Neural crest cell (in vitro differentiated cells): ENCODE results near the gene C1R. TPM values are rescaled to one million over a fixed set of nuclear protein-coding genes. Genes with fewer than 3 reads are reported as not detected.
A peak's percentile ranks its signal among the peaks of the same experiment; 100 is the strongest.

ENCODE experiments used
- DNase-seq: peaks from one replicate; pipeline ENCODE4 v3.0.0; 2021; ENCODE audit warnings: low read depth, mixed read lengths, low spot score
- H3K27ac Mint-ChIP-seq: one replicate; pipeline ENCODE4 v1.8.0; 2021; ENCODE audit warnings: mild to moderate bottlenecking, mixed read lengths; ENCODE audit not compliant: unreplicated experiment
- H3K27me3 Mint-ChIP-seq: 2 replicates; pipeline ENCODE4 v1.8.0; 2021; ENCODE audit warnings: low read depth, mild to moderate bottlenecking, mixed read lengths
- H3K36me3 Mint-ChIP-seq: 2 replicates; pipeline ENCODE4 v1.8.0; 2021; ENCODE audit warnings: low read depth, mild to moderate bottlenecking, mixed read lengths
- H3K4me1 Mint-ChIP-seq: 2 replicates; pipeline ENCODE4 v1.8.0; 2021; ENCODE audit warnings: mixed read lengths
- H3K4me3 Mint-ChIP-seq: one replicate; pipeline ENCODE4 v1.8.0; 2021; ENCODE audit warnings: mild to moderate bottlenecking, mixed read lengths
- H3K9me3 Mint-ChIP-seq: 2 replicates; pipeline ENCODE4 v1.8.0; 2021; ENCODE audit warnings: mixed read lengths
- total RNA-seq: library from RNA; stranded (reverse); gene quantifications from 2 replicates; pipeline ENCODE4 v1.2.1, GENCODE V29; 2021
- TF ChIP-seq, protein P1 (sequence below): fragments of 200-600 bp; sonication (generic); conservative IDR thresholded peaks from 2 replicates; pipeline ENCODE4 v1.5.0; 2021; ENCODE audit warnings: antibody characterized with exemption, mild to moderate bottlenecking

Gene C1R
- total RNA-seq, 1 donor from 2014 or later, result 4.0 TPM

DNA sequence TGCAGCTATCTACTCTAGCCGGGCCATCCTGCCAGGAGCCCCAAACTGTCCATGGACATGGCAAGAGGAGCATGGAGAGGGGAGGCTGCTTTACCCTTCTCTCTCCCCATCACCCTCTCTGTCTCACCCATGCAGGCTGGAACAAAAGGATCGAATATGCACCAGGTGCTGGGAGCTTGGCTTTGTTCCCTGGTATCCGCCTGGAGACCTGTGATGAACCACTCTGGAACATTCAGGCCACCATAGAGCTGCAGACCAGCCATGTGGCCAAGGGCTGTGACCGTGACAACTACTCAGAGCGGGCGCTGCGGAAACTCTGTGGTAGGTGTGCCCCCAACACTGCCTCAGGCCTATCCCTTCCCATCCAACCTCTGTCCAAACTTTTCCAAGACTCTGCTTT lies 43.8 kb upstream of the C1R start:
- Mint-ChIP-seq H3K27ac (no peak overlapping the region), H3K36me3 (peaks cover 9% of the 10 kb centered on the region), H3K9me3 (no peaks in the 10 kb centered on the region), H3K27me3 (peaks cover under 1% of the 10 kb centered on the region), H3K4me3 (no peak overlapping the region), H3K4me1 (peaks cover 23% of the 10 kb centered on the region)
- TF ChIP-seq, protein P1, sequence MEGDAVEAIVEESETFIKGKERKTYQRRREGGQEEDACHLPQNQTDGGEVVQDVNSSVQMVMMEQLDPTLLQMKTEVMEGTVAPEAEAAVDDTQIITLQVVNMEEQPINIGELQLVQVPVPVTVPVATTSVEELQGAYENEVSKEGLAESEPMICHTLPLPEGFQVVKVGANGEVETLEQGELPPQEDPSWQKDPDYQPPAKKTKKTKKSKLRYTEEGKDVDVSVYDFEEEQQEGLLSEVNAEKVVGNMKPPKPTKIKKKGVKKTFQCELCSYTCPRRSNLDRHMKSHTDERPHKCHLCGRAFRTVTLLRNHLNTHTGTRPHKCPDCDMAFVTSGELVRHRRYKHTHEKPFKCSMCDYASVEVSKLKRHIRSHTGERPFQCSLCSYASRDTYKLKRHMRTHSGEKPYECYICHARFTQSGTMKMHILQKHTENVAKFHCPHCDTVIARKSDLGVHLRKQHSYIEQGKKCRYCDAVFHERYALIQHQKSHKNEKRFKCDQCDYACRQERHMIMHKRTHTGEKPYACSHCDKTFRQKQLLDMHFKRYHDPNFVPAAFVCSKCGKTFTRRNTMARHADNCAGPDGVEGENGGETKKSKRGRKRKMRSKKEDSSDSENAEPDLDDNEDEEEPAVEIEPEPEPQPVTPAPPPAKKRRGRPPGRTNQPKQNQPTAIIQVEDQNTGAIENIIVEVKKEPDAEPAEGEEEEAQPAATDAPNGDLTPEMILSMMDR, result no peak
- DNase-seq, result no peak

DNA sequence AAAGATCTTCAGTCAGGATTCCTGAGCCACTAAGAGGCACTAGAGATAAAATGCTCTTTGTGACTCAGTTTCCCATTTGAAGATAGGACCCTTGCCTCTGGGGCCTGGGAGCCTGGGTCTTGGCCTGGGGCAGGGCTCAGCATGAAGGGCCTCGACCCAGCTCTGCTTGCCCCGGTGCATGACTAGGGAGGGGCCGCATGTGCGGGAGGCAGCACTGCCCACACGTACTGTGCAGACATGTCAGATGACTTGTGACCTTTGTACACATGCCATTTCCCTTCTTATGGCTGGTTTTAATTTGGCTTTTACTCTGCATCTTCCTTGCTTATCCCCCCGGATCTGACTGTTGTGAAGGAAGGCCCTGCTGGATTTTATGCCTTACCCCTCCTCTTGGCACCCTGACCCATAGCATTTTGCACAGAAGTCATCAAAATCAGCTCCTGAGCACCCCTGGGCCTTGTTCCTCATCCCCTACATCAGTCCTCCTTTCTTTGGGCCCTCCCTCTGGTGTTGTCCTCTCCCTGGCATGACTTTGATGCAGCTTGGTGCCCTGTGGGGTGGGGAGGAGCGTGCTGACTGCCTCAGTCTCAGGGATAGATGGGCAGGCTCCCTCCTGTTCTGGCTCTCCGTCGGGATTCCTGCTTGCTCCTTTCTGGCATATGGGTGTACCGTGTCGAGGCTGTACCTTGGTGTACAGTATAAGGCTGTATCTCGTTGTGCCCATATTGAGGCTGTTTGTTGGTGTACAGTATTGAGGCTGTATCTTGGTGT lies 42.3 kb upstream of the C1R start:
- peaks cover 30% of the 10 kb centered on the region for H3K4me1 Mint-ChIP-seq
- H3K9me3 Mint-ChIP-seq, result no peaks in the 10 kb centered on the region
- no peak overlapping the region for H3K27ac Mint-ChIP-seq
- TF ChIP-seq, protein P1, result no peak
- peaks cover 3% of the 10 kb centered on the region for H3K36me3 Mint-ChIP-seq
- DNase-seq, result no peak
- peaks cover 6% of the 10 kb centered on the region for H3K27me3 Mint-ChIP-seq
- peak overlapping the region; percentile 49 for H3K4me3 Mint-ChIP-seq

DNA sequence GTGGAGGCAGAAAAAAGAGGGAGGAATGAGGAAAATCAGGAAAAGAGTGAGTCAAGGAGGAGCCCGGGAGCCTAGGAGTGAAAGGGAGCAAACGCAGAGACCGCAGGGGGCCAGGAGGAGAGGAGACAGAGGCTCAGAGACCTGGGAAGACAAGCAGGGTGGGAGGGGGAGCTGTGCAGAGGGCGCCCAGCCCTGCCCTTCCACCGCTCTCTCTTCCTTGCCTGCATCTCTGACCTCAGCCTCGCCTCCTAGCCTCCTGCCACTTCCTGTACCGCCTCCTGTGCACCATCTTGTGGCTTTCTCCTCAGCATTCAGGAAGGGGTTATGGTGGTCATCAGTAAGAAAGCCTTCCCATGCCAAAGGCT lies 39.2 kb upstream of the C1R start:
- H3K27me3 Mint-ChIP-seq, result peaks cover 24% of the 10 kb centered on the region
- DNase-seq, result no peak
- no peak overlapping the region for H3K27ac Mint-ChIP-seq
- peaks cover 25% of the 10 kb centered on the region for H3K4me1 Mint-ChIP-seq
- no peaks in the 10 kb centered on the region for H3K9me3 Mint-ChIP-seq
- TF ChIP-seq, protein P1, result no peak
- H3K36me3 Mint-ChIP-seq, result peaks cover 3% of the 10 kb centered on the region
- H3K4me3 Mint-ChIP-seq, result peak overlapping the region; percentile 92

DNA sequence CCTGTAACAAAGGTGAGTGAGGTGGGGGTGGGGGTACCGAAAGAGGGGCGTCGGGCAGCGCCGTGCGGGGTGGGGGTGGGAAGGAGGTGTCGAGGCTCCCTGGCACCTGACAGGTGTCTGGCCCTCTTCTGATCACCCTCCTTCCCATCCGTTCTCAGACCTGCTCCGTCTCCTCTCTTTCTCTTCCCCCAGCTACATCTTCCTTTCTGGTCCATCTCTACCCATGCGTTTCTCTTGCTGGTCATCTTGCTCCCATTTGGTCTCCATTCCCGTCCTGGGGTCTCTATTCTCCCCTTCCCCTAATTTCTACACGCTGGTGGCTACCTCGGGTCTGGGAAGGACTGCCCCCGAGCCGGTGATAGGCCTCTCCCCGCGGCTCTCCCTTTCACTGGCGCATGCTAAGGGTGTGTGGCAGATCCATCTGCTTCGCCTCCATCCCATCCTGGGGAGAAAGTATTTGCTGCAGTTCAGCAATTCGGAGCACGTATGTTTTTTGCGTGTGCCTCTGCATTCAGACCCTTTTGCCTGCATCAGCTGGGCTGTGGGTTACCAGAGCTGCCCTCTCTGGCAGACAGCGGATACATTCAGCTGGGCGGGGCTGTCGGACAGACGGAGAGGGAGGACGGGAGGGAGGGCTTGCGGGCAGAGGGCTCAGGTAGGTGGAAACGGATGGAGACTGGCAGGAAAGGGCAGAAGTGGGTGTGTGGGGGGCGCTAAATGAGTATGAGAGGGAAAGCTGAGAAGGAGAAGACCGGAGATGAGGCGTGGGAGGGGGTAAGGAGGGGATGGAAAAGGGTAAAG lies 38.7 kb upstream of the C1R start:
- peak; percentile 37 for DNase-seq
- H3K9me3 Mint-ChIP-seq, result no peaks in the 10 kb centered on the region
- peaks cover 24% of the 10 kb centered on the region for H3K27me3 Mint-ChIP-seq
- peaks cover 25% of the 10 kb centered on the region for H3K4me1 Mint-ChIP-seq
- peak overlapping the region; percentile 3 for H3K27ac Mint-ChIP-seq
- H3K36me3 Mint-ChIP-seq, result peaks cover 3% of the 10 kb centered on the region
- TF ChIP-seq, protein P1, result no peak
- H3K4me3 Mint-ChIP-seq, result peak overlapping the region; percentile 92

DNA sequence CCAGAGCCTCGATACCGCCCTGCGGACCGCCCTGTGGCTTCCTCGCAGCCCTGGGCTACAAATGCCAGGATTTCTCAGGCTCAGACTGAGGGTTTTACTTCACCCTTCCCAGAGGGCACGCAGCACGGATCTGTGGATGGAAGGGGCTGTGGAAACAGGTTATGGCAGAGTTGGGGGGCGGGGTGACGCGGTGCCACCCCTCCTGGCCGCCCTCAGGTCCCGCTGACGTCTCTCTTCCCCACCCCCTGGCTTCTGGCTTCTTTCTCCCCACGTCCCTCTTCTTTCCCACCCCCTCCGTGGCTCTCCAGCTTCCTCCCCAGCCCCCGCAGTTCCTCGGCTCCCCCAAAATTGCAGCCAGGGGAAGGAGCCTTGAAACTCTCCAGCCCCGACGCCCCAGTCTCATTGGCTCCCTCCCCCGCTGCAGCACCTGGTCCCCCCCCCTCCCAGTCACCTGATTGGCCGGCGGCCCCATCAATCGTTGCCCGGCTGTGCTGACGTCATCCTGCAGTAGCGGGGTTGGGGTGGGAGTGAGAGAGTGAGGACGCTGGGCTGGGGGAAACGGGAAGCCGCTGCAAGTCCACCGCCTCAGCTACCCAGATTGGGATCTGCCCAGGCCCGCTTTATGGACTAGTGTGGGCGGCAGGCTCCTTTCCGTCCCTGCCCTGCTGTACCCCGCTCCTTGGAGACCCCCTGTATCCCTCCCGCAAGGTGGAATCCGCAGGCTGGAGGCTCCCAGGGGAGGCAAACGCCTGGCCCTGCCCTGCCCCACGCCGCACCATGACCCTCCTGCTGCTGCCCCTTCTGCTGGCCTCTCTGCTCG lies 37.8 kb upstream of the C1R start, which contains the start of gene CLSTN3:
CLSTN3 (plus strand) TSS at position 500 of the 820 bp plus-strand sequence; CDS start at position 778, 278 bp downstream.
- peak within 1 kb of the TSS; percentile 92 for H3K4me3 Mint-ChIP-seq
- H3K27ac Mint-ChIP-seq, result peak within 1 kb of the TSS; percentile 76
- DNase-seq, result peak; percentile 72
- H3K27me3 Mint-ChIP-seq, result peaks cover 24% of the 10 kb centered on the region
- TF ChIP-seq, protein P1, result no peak
- no peaks in the 10 kb centered on the region for H3K9me3 Mint-ChIP-seq
- peaks cover 3% of the 10 kb centered on the region for H3K36me3 Mint-ChIP-seq
- peaks cover 25% of the 10 kb centered on the region for H3K4me1 Mint-ChIP-seq
